K562 (cell line): ENCODE results near the gene SERPINF2. TPM values are rescaled to one million over a fixed set of nuclear protein-coding genes. Genes with fewer than 3 reads are reported as not detected.

Source experiments
- ATAC-seq: fragments of 200-7000 bp; cut with Tn5 transposase; 3 replicates; pipeline ENCODE4 v1.9.1; 2020; ENCODE audit warnings: moderate library complexity
- BruUV-seq: library from RNA; stranded (reverse); fragments of 400-500 nt; replicated peaks from 2 replicates; lab custom pipeline; 2021; lab: Mats Ljungman, UMichigan
- CTCF ChIA-PET: fragments of 300-600 bp; formaldehyde crosslinking; extraction: SDS; loops from one replicate; lab custom pipeline; 2021; ENCODE audit warnings: low intra/inter-chr PET ratio; lab: Yijun Ruan, JAX
- POLR2A ChIA-PET: fragments of 300-600, 350-650 bp; sonication (Branson Sonifier 250); formaldehyde crosslinking; extraction: SDS; loops from one replicate; lab custom pipeline; 2021; ENCODE audit warnings: antibody characterized with exemption, inconsistent platforms; lab: Yijun Ruan, JAX
- DNase-seq, 4 experiments: peaks; one replicate each; pipeline versions ENCODE4 v3.0.0 to v3.0.0-alpha.2; 2011 to 2018; ENCODE audit warnings: low spot score in 3 of 4, mixed read lengths in 3 of 4; ENCODE audit errors: extremely low read depth in 1 of 4
- FAIRE-seq: peaks from 2 replicates; lab custom pipeline; 2011; peaks lifted over from hg19 to GRCh38; lab: Jason Lieb, UNC
- H2AFZ ChIP-seq: 2 replicates; pipeline ENCODE4 v1.6.0; 2011; ENCODE audit warnings: low read depth, low read length, control low read depth, inconsistent platforms
- H3K27ac ChIP-seq: fragments of 200-600 bp; 3 replicates; pipeline ENCODE4 v1.8.0; 2011; ENCODE audit warnings: low read depth, mild to moderate bottlenecking, control low read depth, inconsistent platforms, low read length, moderate library complexity, mixed read lengths; ENCODE audit errors: extremely low read depth
- H3K27me3 ChIP-seq, 2 experiments: fragments of 300-600 bp in 1 of 2; 2 replicates in 1 of 2; 3 replicates in 1 of 2; pipeline versions ENCODE4 v1.6.0 to v1.8.0; 2011; ENCODE audit warnings: inconsistent platforms in 2 of 2, low read length in 2 of 2, mild to moderate bottlenecking in 1 of 2, mixed read lengths in 1 of 2, moderate library complexity in 1 of 2; ENCODE audit not compliant: control insufficient read depth in 2 of 2, insufficient read depth in 2 of 2
- H3K36me3 ChIP-seq: fragments of 300-600 bp; 3 replicates; pipeline ENCODE4 v1.8.0; 2011; ENCODE audit warnings: mild to moderate bottlenecking, low read length, inconsistent platforms; ENCODE audit not compliant: control insufficient read depth, insufficient read depth
- H3K4me1 ChIP-seq, 2 experiments: fragments of 200-600 bp in 1 of 2; replicated peaks in 1 of 2; 2 replicates in 1 of 2; 3 replicates in 1 of 2; pipeline versions ENCODE4 v1.5.1 to v1.8.0; 2011; ENCODE audit warnings: inconsistent platforms in 2 of 2, low read length in 2 of 2, mild to moderate bottlenecking in 1 of 2, mixed read lengths in 1 of 2, moderate library complexity in 1 of 2; ENCODE audit not compliant: control insufficient read depth in 2 of 2, insufficient read depth in 2 of 2
- H3K4me2 ChIP-seq: 2 replicates; pipeline ENCODE4 v1.6.1; 2011; ENCODE audit warnings: low read length, control low read depth, inconsistent platforms, mixed read lengths; ENCODE audit not compliant: insufficient read depth
- H3K4me3 ChIP-seq: fragments of 200-600 bp; sonication (generic), shearing (Covaris generic); 2 replicates; pipeline ENCODE4 v1.5.1; 2016; ENCODE audit warnings: control low read depth, inconsistent platforms
- H3K79me2 ChIP-seq: fragments of 200-600 bp; 3 replicates; pipeline ENCODE4 v1.8.0; 2011; ENCODE audit warnings: low read length, inconsistent platforms; ENCODE audit not compliant: control insufficient read depth, insufficient read depth
- H3K9ac ChIP-seq, 2 experiments: 2 replicates each; pipeline versions ENCODE4 v1.6.0 to v1.6.1; 2011; ENCODE audit warnings: low read depth in 2 of 2, low read length in 2 of 2, control low read depth in 1 of 2, inconsistent platforms in 1 of 2, mild to moderate bottlenecking in 1 of 2, mixed read lengths in 1 of 2; ENCODE audit not compliant: insufficient read depth in 1 of 2
- H3K9me1 ChIP-seq: one replicate; pipeline ENCODE4 v1.6.0; 2011; ENCODE audit warnings: inconsistent platforms, mild to moderate bottlenecking, low read length, moderate library complexity; ENCODE audit not compliant: control insufficient read depth, insufficient read depth
- H3K9me3 ChIP-seq: replicated peaks from 2 replicates; pipeline ENCODE4 v1.5.1; 2011; ENCODE audit warnings: low read depth, low read length, inconsistent platforms; ENCODE audit not compliant: control insufficient read depth, insufficient read depth
- H4K20me1 ChIP-seq: replicated peaks from 2 replicates; pipeline ENCODE4 v1.6.1; 2011; ENCODE audit warnings: low read length, inconsistent platforms, mixed read lengths; ENCODE audit not compliant: control insufficient read depth, insufficient read depth
- AFF4 ChIP-seq: sonication (generic); formaldehyde crosslinking; IDR thresholded peaks from 2 replicates; pipeline ENCODE4 v1.8.0; 2023; ENCODE audit warnings: mild to moderate bottlenecking, missing genetic modification reagents
- FIP1L1 ChIP-seq: fragments of 200-400 bp; formaldehyde crosslinking; IDR thresholded peaks from 2 replicates; pipeline ENCODE4 v1.6.1; 2018; ENCODE audit warnings: mild to moderate bottlenecking, low read depth, low read length; ENCODE audit not compliant: poor library complexity, severe bottlenecking
- FOS ChIP-seq: IDR thresholded peaks from 3 replicates; pipeline ENCODE4 v1.6.1; 2011; ENCODE audit not compliant: insufficient read length; ENCODE audit errors: extremely low read depth
- GATA2 ChIP-seq: sonication (generic); formaldehyde crosslinking; IDR thresholded peaks from 2 replicates; pipeline ENCODE4 v1.4.0; 2020; ENCODE audit warnings: mild to moderate bottlenecking, missing genetic modification reagents
- HDAC6 ChIP-seq: IDR thresholded peaks from 2 replicates; pipeline ENCODE4 v1.6.1; 2012; ENCODE audit warnings: low read depth, mild to moderate bottlenecking, control low read depth, inconsistent platforms, low read length, moderate library complexity
- MTA3 ChIP-seq: fragments of 450-650 bp; formaldehyde crosslinking; IDR thresholded peaks from 2 replicates; pipeline ENCODE4 v1.6.1; 2017; ENCODE audit warnings: mild to moderate bottlenecking, borderline replicate concordance
- OTX1 ChIP-seq: fragments of 450-650 bp; formaldehyde crosslinking; IDR thresholded peaks from 2 replicates; pipeline ENCODE4 v1.4.0; 2022; ENCODE audit warnings: mild to moderate bottlenecking
- POLR2B ChIP-seq: fragments of 450-650 bp; IDR thresholded peaks from 2 replicates; pipeline ENCODE4 v1.6.1; 2018; ENCODE audit warnings: low read depth; ENCODE audit not compliant: partially characterized antibody
- TAL1 ChIP-seq: fragments of 450-650 bp; IDR thresholded peaks from 2 replicates; pipeline ENCODE4 v1.6.1; 2016; ENCODE audit warnings: mild to moderate bottlenecking
- TOE1 ChIP-seq, 2 experiments: fragments of 450-650 bp in 1 of 2; sonication (generic) in 1 of 2; formaldehyde crosslinking in 1 of 2; IDR thresholded peaks; 2 replicates each; pipeline versions ENCODE4 v1.7.1 to v1.8.0; 2016 to 2022; ENCODE audit warnings: borderline replicate concordance in 2 of 2, mild to moderate bottlenecking in 2 of 2, antibody characterized with exemption in 1 of 2, inconsistent platforms in 1 of 2, low read depth in 1 of 2, missing genetic modification reagents in 1 of 2, moderate library complexity in 1 of 2
- ZNF696 ChIP-seq: fragments of 250-450 bp; sonication (Bioruptor Pico); conservative IDR thresholded peaks from 2 replicates; pipeline ENCODE4 v1.4.0; 2020; ENCODE audit warnings: mild to moderate bottlenecking, moderate library complexity
- WGBS: fragments of 100-300 bp; shearing (Covaris generic); methylation state at CpG from one replicate; pipeline ENCODE4 v1.1.6; 2016; ENCODE audit warnings: low coverage, mixed read lengths; ENCODE audit not compliant: insufficient coverage; ENCODE audit errors: missing lambda C conversion rate; 5-methylcytosine and 5-hydroxymethylcytosine counted together
- in situ Hi-C: fragments of 300-500 bp; cut with MboI; formaldehyde crosslinking; loops from 4 replicates; pipeline ENCODE4 v1.15.0; 2018; ENCODE audit warnings: inconsistent platforms, mixed read lengths
- intact Hi-C: fragments of 100-400 bp; cut with micrococcal nuclease; formaldehyde crosslinking; loops from 2 replicates; pipeline ENCODE4 v1.14.2; 2022
- polyA plus RNA-seq, 8 experiments: library from polyadenylated mRNA; depleted of rRNA in 4 of 8; stranded (reverse) in 5 of 8; unstranded in 3 of 8; fragments of >200 nt; fragmentation: Nextera tagmentation in 2 of 8; fragmentation: Illumina TruSeq in 1 of 8; extraction: Ambion mirVana in 2 of 8; extraction: Trizol in 1 of 8; gene quantifications; 2 replicates each; pipeline versions ENCODE4 v1.2.1 to v1.2.3, GENCODE V29; 2011 to 2014; ENCODE audit warnings: inconsistent platforms in 1 of 8, missing spikeins in 1 of 8
- total RNA-seq, 7 experiments: library from RNA; depleted of rRNA in 6 of 7; stranded (reverse); fragments of >200 nt in 6 of 7; fragmentation: Illumina TruSeq in 2 of 7; extraction: Trizol in 2 of 7; gene quantifications; 2 replicates each; pipeline versions ENCODE4 v1.2.1 to v1.2.3, GENCODE V29; 2011 to 2021; ENCODE audit warnings: low replicate concordance in 1 of 7

The SERPINF2 gene
- total and polyA plus RNA-seq, 9 of the 15 experiments (the other 6 are each of a cell fraction or from before 2014, with no cell fraction given), result 0.22 TPM; not detected in 8

GRCh38 chr17:1758807-1759206 is 16.1 kb downstream of the SERPINF2 start (continued):
- TF ChIP-seq FIP1L1, result no peak
- no peak for TF ChIP-seq MTA3
- no peak for TF ChIP-seq HDAC6
- no peak for TF ChIP-seq GATA2 (CRISPR knock-in tag)
- no peak for TF ChIP-seq ZNF696 (CRISPR knock-in tag)
- no peak for TF ChIP-seq FOS
- TF ChIP-seq OTX1 (CRISPR knock-in tag), result no peak
- TF ChIP-seq AFF4 (CRISPR knock-in tag), result no peak

GRCh38 chr17:1759529-1759928 is 16.9 kb downstream of the SERPINF2 start:
- ATAC-seq, result no peak
- Histone ChIP-seq H3K9ac (no peak overlapping the region), H3K79me2 (peaks cover 21% of the 10 kb centered on the region), H3K27ac (no peak overlapping the region), H3K4me1 (peaks cover 29 to 52% of the 10 kb centered on the region in 2 experiments; a peak in 4 of 5 replicates), H4K20me1 (no peaks in the 10 kb centered on the region), H3K27me3 (no peaks in the 10 kb centered on the region), H3K36me3 (no peaks in the 10 kb centered on the region), H3K9me3 (no peaks in the 10 kb centered on the region), H2AFZ (no peak overlapping the region), H3K9me1 (no peaks in the 10 kb centered on the region), H3K4me2 (no peak overlapping the region), H3K4me3 (no peak overlapping the region)
- FAIRE-seq, result no peak
- in situ Hi-C loops, result no loop called here
- no peak for DNase-seq
- ChIA-PET POLR2A (no interaction called here), CTCF (no interaction called here)
- TF ChIP-seq POLR2B (no peak), TAL1 (no peak), TOE1 (IDR thresholded peaks at IDR 0.05; ENCODE audit: borderline replicate concordance) (no peak), TOE1 (CRISPR knock-in tag; IDR thresholded peaks at IDR 0.05; ENCODE audit: borderline replicate concordance, low read depth) (no peak)
- intact Hi-C loops, result no loop called here
- WGBS, result 42% methylated on average over 3 of the region's 5 CpGs
- BruUV-seq, result no TSS peak
